HCT116 (cell line): Measurements from ENCODE around the gene EYA2. TPM values are rescaled to one million over a fixed set of nuclear protein-coding genes. Genes with fewer than 3 reads are reported as not detected.

Experiments used
- ATAC-seq: fragments of 200-7000 bp; cut with Tn5 transposase; 2 replicates; pipeline ENCODE4 v1.9.1; 2020; ENCODE audit warnings: mild to moderate bottlenecking, moderate library complexity
- BruUV-seq: library from RNA; stranded (reverse); fragments of 400-500 nt; replicated peaks from 2 replicates; lab custom pipeline; 2021; lab: Mats Ljungman, UMichigan
- CTCF ChIA-PET: fragments of 300-600 bp; sonication (Branson Sonifier 250); formaldehyde crosslinking; loops from one replicate; lab custom pipeline; 2021; ENCODE audit warnings: antibody characterized with exemption; lab: Charles Lee
- POLR2A ChIA-PET: fragments of 300-600, 350-600 bp; sonication (Branson Sonifier 250); formaldehyde crosslinking; loops from one replicate; lab custom pipeline; 2021; ENCODE audit warnings: antibody characterized with exemption; lab: Charles Lee
- RAD21 ChIA-PET, 2 experiments: fragments of 300-600 bp; sonication (Branson Sonifier 250); formaldehyde crosslinking; loops; one replicate each; lab custom pipeline; 2023; ENCODE audit warnings: low total read pairs in 2 of 2; ENCODE audit not compliant: uncharacterized antibody in 2 of 2, unreplicated experiment in 2 of 2, low non-redundant PET in 1 of 2; lab: Charles Lee
- DNase-seq: peaks from one replicate; pipeline ENCODE4 v3.0.0-alpha.2; 2010; ENCODE audit warnings: low read depth, low spot score
- H2AFZ ChIP-seq: fragments of 200-600 bp; shearing (Covaris generic), sonication (generic); 2 replicates; pipeline ENCODE4 v1.6.1; 2017; ENCODE audit warnings: low read depth, mixed run types, mixed read lengths, antibody characterized with exemption, low read length; ENCODE audit not compliant: poor library complexity, severe bottlenecking
- H3K27ac ChIP-seq: 2 replicates; pipeline ENCODE4 v1.5.1; 2012; ENCODE audit warnings: low read depth, low read length
- H3K27me3 ChIP-seq: fragments of 200-600 bp; sonication (generic); 2 replicates; pipeline ENCODE4 v1.6.1; 2016; ENCODE audit warnings: mixed run types, low read length, mixed read lengths; ENCODE audit not compliant: insufficient read depth
- H3K36me3 ChIP-seq, 2 experiments: fragments of 200-500 bp in 1 of 2; fragments of 200-600 bp in 1 of 2; sonication (Bioruptor generic) in 1 of 2; sonication (generic) in 1 of 2; 2 replicates each; pipeline versions ENCODE4 v1.5.1 to v1.6.1; 2014 to 2016; ENCODE audit warnings: low read length in 2 of 2, inconsistent platforms in 1 of 2, mixed read lengths in 1 of 2, mixed run types in 1 of 2; ENCODE audit not compliant: insufficient read depth in 2 of 2, control insufficient read depth in 1 of 2
- H3K4me1 ChIP-seq, 2 experiments: fragments of 200-600 bp in 1 of 2; sonication (generic) in 1 of 2; 2 replicates each; pipeline versions ENCODE4 v1.5.1 to v1.6.1; 2012 to 2017; ENCODE audit warnings: low read length in 2 of 2, inconsistent platforms in 1 of 2, mild to moderate bottlenecking in 1 of 2, mixed read lengths in 1 of 2, mixed run types in 1 of 2, moderate library complexity in 1 of 2; ENCODE audit not compliant: insufficient read depth in 2 of 2, control insufficient read depth in 1 of 2
- H3K4me2 ChIP-seq: fragments of 200-600 bp; sonication (generic); 2 replicates; pipeline ENCODE4 v1.6.1; 2017; ENCODE audit warnings: mixed run types, low read length, mixed read lengths
- H3K4me3 ChIP-seq, 2 experiments: fragments of 200-600 bp in 1 of 2; sonication (generic) in 1 of 2; replicated peaks in 1 of 2; 2 replicates each; pipeline ENCODE4 v1.5.1; 2011 to 2016; ENCODE audit warnings: low read length in 2 of 2, control low read depth in 1 of 2, low read depth in 1 of 2, mild to moderate bottlenecking in 1 of 2, mixed read lengths in 1 of 2, mixed run types in 1 of 2
- H3K79me2 ChIP-seq: fragments of 200-600 bp; sonication (generic); 2 replicates; pipeline ENCODE4 v1.6.1; 2017; ENCODE audit warnings: mild to moderate bottlenecking, mixed run types, low read length, moderate library complexity, mixed read lengths; ENCODE audit not compliant: insufficient read depth
- H3K9ac ChIP-seq: fragments of 200-600 bp; sonication (generic); 2 replicates; pipeline ENCODE4 v1.6.1; 2016; ENCODE audit warnings: low read length, mixed read lengths
- H3K9me2 ChIP-seq: fragments of 200-600 bp; sonication (generic), shearing (Covaris generic); 2 replicates; pipeline ENCODE4 v1.6.1; 2017; ENCODE audit warnings: mixed run types, mild to moderate bottlenecking, moderate library complexity; ENCODE audit not compliant: insufficient read depth
- H3K9me3 ChIP-seq, 2 experiments: fragments of 200-500 bp in 1 of 2; fragments of 200-600 bp in 1 of 2; sonication (Bioruptor generic) in 1 of 2; sonication (generic) in 1 of 2; 2 replicates each; pipeline ENCODE4 v1.6.1; 2014 to 2017; ENCODE audit warnings: low read length in 2 of 2, mixed read lengths in 2 of 2, inconsistent platforms in 1 of 2, low read depth in 1 of 2, mild to moderate bottlenecking in 1 of 2, mixed run types in 1 of 2, moderate library complexity in 1 of 2; ENCODE audit not compliant: control insufficient read depth in 1 of 2, insufficient read depth in 1 of 2
- H4K20me1 ChIP-seq: fragments of 200-600 bp; sonication (generic), shearing (Covaris generic); 2 replicates; pipeline ENCODE4 v1.6.1; 2017; ENCODE audit warnings: mixed run types, mild to moderate bottlenecking, moderate library complexity; ENCODE audit not compliant: insufficient read depth
- ATF3 ChIP-seq: IDR thresholded peaks from 2 replicates; pipeline ENCODE4 v1.6.1; 2012
- CBX3 ChIP-seq: IDR thresholded peaks from 2 replicates; pipeline ENCODE4 v1.6.1; 2012; ENCODE audit warnings: low read depth
- CTCF ChIP-seq, 3 experiments: fragments of 200-600 bp in 1 of 3; sonication (generic) in 1 of 3; IDR thresholded peaks in 2 of 3; conservative IDR thresholded peaks in 1 of 3; 2 replicates each; pipeline ENCODE4 v1.5.1; 2012 to 2017; ENCODE audit warnings: low read depth in 2 of 3, low read length in 2 of 3, antibody characterized with exemption in 1 of 3, borderline replicate concordance in 1 of 3, control low read depth in 1 of 3, mild to moderate bottlenecking in 1 of 3, mixed read lengths in 1 of 3, mixed run types in 1 of 3, moderate library complexity in 1 of 3; ENCODE audit not compliant: insufficient read depth in 1 of 3
- EGR1 ChIP-seq: IDR thresholded peaks from 2 replicates; pipeline ENCODE4 v1.6.1; 2012; ENCODE audit warnings: low read depth
- EZH2 ChIP-seq: fragments of 200-600 bp; sonication (generic); IDR thresholded peaks from 2 replicates; pipeline ENCODE4 v1.6.1; 2017; ENCODE audit warnings: antibody characterized with exemption, mixed run types
- EZH2phosphoT487 ChIP-seq: fragments of 200-600 bp; IDR thresholded peaks from 2 replicates; pipeline ENCODE4 v1.6.1; 2018; ENCODE audit warnings: antibody characterized with exemption, borderline replicate concordance
- FOSL1 ChIP-seq: IDR thresholded peaks from 2 replicates; pipeline ENCODE4 v1.6.1; 2012; ENCODE audit warnings: low read depth
- JUND ChIP-seq: IDR thresholded peaks from 2 replicates; pipeline ENCODE4 v1.6.1; 2012
- POLR2A ChIP-seq: IDR thresholded peaks from 2 replicates; pipeline ENCODE4 v1.7.0; 2011; ENCODE audit warnings: borderline replicate concordance; ENCODE audit not compliant: insufficient read depth, insufficient read length; ENCODE audit errors: extremely low read depth
- RAD21 ChIP-seq: IDR thresholded peaks from 2 replicates; pipeline ENCODE4 v1.6.1; 2012; ENCODE audit warnings: low read depth, mild to moderate bottlenecking
- REST ChIP-seq: IDR thresholded peaks from 2 replicates; pipeline ENCODE4 v1.6.1; 2012; ENCODE audit warnings: low read depth
- SIN3A ChIP-seq: IDR thresholded peaks from 2 replicates; pipeline ENCODE4 v1.6.1; 2012; ENCODE audit warnings: low read depth
- SP1 ChIP-seq: IDR thresholded peaks from 2 replicates; pipeline ENCODE4 v1.6.1; 2012; ENCODE audit warnings: low read depth
- YY1 ChIP-seq: IDR thresholded peaks from 2 replicates; pipeline ENCODE4 v1.6.1; 2011; ENCODE audit warnings: low read length, low read depth, moderate library complexity, mild to moderate bottlenecking; ENCODE audit not compliant: insufficient replicate concordance; ENCODE audit errors: extremely low read depth
- ZBTB33 ChIP-seq: IDR thresholded peaks from 2 replicates; pipeline ENCODE4 v1.6.1; 2011; ENCODE audit warnings: mild to moderate bottlenecking, low read length, moderate library complexity; ENCODE audit not compliant: insufficient replicate concordance; ENCODE audit errors: extremely low read depth
- ZFX ChIP-seq: fragments of 450-650 bp; IDR thresholded peaks from 2 replicates; pipeline ENCODE4 v1.6.1; 2017
- ZNF274 ChIP-seq: fragments of 200-500 bp; sonication (Bioruptor generic); IDR thresholded peaks from 2 replicates; pipeline ENCODE4 v1.6.1; 2014; ENCODE audit warnings: mild to moderate bottlenecking, low read depth, low read length, inconsistent platforms
- intact Hi-C: fragments of 100-400 bp; cut with micrococcal nuclease; formaldehyde crosslinking; loops from 2 replicates; pipeline ENCODE4 v1.10.0; 2022
- total RNA-seq: library from RNA; stranded (reverse); gene quantifications from one replicate; pipeline ENCODE4 v1.2.1, GENCODE V29; 2021; ENCODE audit not compliant: unreplicated experiment

Gene EYA2
- total RNA-seq, 1 experiment from 2014 or later = not detected

GRCh38 chr20:46997187-46997586, 102.5 kb downstream of the EYA2 start:
- no peaks in the 10 kb centered on the region for H3K9me3 ChIP-seq
- H3K36me3 ChIP-seq = no peaks in the 10 kb centered on the region
- no peak overlapping the region for H3K9ac ChIP-seq
- intact Hi-C loops = no loop called here
- no peak for TF ChIP-seq EZH2
- TF ChIP-seq RAD21 = no peak
- TF ChIP-seq CBX3 = no peak
- TF ChIP-seq REST = no peak
- no peak for TF ChIP-seq JUND
- no peak for TF ChIP-seq ZNF274
- no peak for TF ChIP-seq ZFX
- TF ChIP-seq ATF3 = no peak
- TF ChIP-seq POLR2A = no peak
- TF ChIP-seq SP1 = no peak
- no peak for TF ChIP-seq ZBTB33
- no peak for TF ChIP-seq EGR1
- TF ChIP-seq EZH2phosphoT487 = no peak
- TF ChIP-seq SIN3A = no peak
- TF ChIP-seq YY1 = no peak
- no peak for TF ChIP-seq CTCF (IDR thresholded peaks at IDR 0.05 in 2 of 3, conservative IDR thresholded peaks at IDR 0.05 in 1 of 3; ENCODE audit: borderline replicate concordance in 1 of 3, insufficient read depth in 1 of 3, low read depth in 2 of 3, low read length in 2 of 3)
- no peak for TF ChIP-seq FOSL1
- H3K27me3 ChIP-seq = peaks cover 22% of the 10 kb centered on the region
- H4K20me1 ChIP-seq = no peaks in the 10 kb centered on the region
- H3K4me2 ChIP-seq = no peak overlapping the region
- RAD21 ChIA-PET = no interaction called here
- CTCF ChIA-PET = no interaction called here
- no peak overlapping the region for H3K4me3 ChIP-seq
- H3K4me1 ChIP-seq = no peaks in the 10 kb centered on the region
- H3K27ac ChIP-seq = no peak overlapping the region
- no peak overlapping the region for H2AFZ ChIP-seq
- no peak for DNase-seq
- no peaks in the 10 kb centered on the region for H3K9me2 ChIP-seq
- no peak for ATAC-seq
- H3K79me2 ChIP-seq = no peaks in the 10 kb centered on the region
- POLR2A ChIA-PET = no interaction called here
- no TSS peak for BruUV-seq
